ENCODE results near the gene HSPB9. TPM values are rescaled to one million over a fixed set of nuclear protein-coding genes. Genes with fewer than 3 reads are reported as not detected.
A peak's percentile ranks its signal among the peaks of the same experiment; 100 is the strongest.

HSPB9 gene
- total RNA-seq, 1 experiment from 2014 or later: not detected

- no peaks in the 10 kb centered on the region for H3K27me3 ChIP-seq (ENCODE audit: insufficient read depth, low read depth)
- peaks cover 10% of the 10 kb centered on the region; the same call in 1 of the 2 replicates for H3F3A ChIP-seq (ENCODE audit: insufficient read depth, low read depth)
- no peaks in the 10 kb centered on the region for H3K9me2 ChIP-seq (ENCODE audit: insufficient read depth)
- H3K27ac ChIP-seq: no peak within 1 kb of the TSS
- ChIA-PET CTCF (interaction anchor here (0.7 kb wide), 1 partner anchor 149 kb away, joined by 4 read pairs; no protein-coding TSS in a partner anchor), POLR2A (ENCODE audit: unreplicated experiment) (interaction anchor here (0.5 to 1.1 kb wide), 3 partner anchors 147 to 406 kb away, joined by 3 to 5 read pairs (median 3); partner anchors contain the start of gene KLHL11)
- H3K9me3 ChIP-seq (ENCODE audit: insufficient read depth, low read depth): no peaks in the 10 kb centered on the region
- peak; percentile 64 to 65 for DNase-seq
- no peaks in the 10 kb centered on the region for H3K79me2 ChIP-seq (ENCODE audit: low read depth)
- intact Hi-C loops (cut with micrococcal nuclease; ENCODE audit: unreplicated experiment): no loop called here
- H3K36me3 ChIP-seq (ENCODE audit: low read depth): no peaks in the 10 kb centered on the region
- 0 out of 2 replicates have a peak, but pooled peaks cover 3% of the 10 kb centered on the region for H4K20me1 ChIP-seq (ENCODE audit: insufficient read depth)
- TF ChIP-seq CTCF (conservative IDR thresholded peaks at IDR 0.05) (no peak), EZH2 (IDR thresholded peaks at IDR 0.05; ENCODE audit: low read depth) (no peak)
- H3K4me1 ChIP-seq (replicated peaks; ENCODE audit: insufficient read depth): no peaks in the 10 kb centered on the region
- BruUV-seq (replicated peaks): no TSS peak
- H2AFZ ChIP-seq: no peak within 1 kb of the TSS
- peak within 1 kb of the TSS; percentile 47 for H3K4me2 ChIP-seq
- peak within 1 kb of the TSS; percentile 18; the same call in 1 of the 2 replicates for H3K4me3 ChIP-seq
These were observed 9.9 kb upstream of the HSPB9 start, which contains the start of gene DHX58 for GRCh38 chr17:42112552-42113176. Gene DHX58 (minus strand): TSS chr17:42112714. CDS start chr17:42111892, 822 bp downstream.

GRCh38 chr17:42113293-42114069 lies 9.1 kb upstream of the HSPB9 start:
- POLR2A ChIA-PET (ENCODE audit: unreplicated experiment): interaction anchor here (0.5 kb wide), 1 partner anchor 406 kb away, joined by 5 read pairs; no protein-coding TSS in a partner anchor
- Histone ChIP-seq H2AFZ (no peak overlapping the region), H3K27ac (no peak overlapping the region), H3K9me3 (ENCODE audit: insufficient read depth, low read depth) (no peaks in the 10 kb centered on the region), H3K36me3 (ENCODE audit: low read depth) (no peaks in the 10 kb centered on the region), H3K4me1 (replicated peaks; ENCODE audit: insufficient read depth) (no peaks in the 10 kb centered on the region), H3K4me3 (no peak overlapping the region), H3K79me2 (ENCODE audit: low read depth) (no peaks in the 10 kb centered on the region), H3K9me2 (ENCODE audit: insufficient read depth) (no peaks in the 10 kb centered on the region), H3F3A (ENCODE audit: insufficient read depth, low read depth) (peaks cover 10% of the 10 kb centered on the region; the same call in 1 of the 2 replicates), H3K27me3 (ENCODE audit: insufficient read depth, low read depth) (no peaks in the 10 kb centered on the region), H3K4me2 (no peak overlapping the region), H4K20me1 (ENCODE audit: insufficient read depth) (0 out of 2 replicates have a peak, but pooled peaks cover 3% of the 10 kb centered on the region)
- TF ChIP-seq CTCF (conservative IDR thresholded peaks at IDR 0.05) (no peak), EZH2 (IDR thresholded peaks at IDR 0.05; ENCODE audit: low read depth) (no peak)
- DNase-seq: no peak
- intact Hi-C loops (cut with micrococcal nuclease; ENCODE audit: unreplicated experiment): no loop called here
- no TSS peak for BruUV-seq (replicated peaks)
- CTCF ChIA-PET: interaction anchor here (0.6 kb wide), 1 partner anchor 13 kb away, joined by 4 read pairs; no protein-coding TSS in a partner anchor

GRCh38 chr17:42114118-42114517 lies 8.5 kb upstream of the HSPB9 start:
- H2AFZ ChIP-seq: no peak overlapping the region
- H3K27ac ChIP-seq: no peak overlapping the region
- H3K4me2 ChIP-seq: no peak overlapping the region
- POLR2A ChIA-PET (ENCODE audit: unreplicated experiment): no interaction called here
- H3K4me1 ChIP-seq (replicated peaks; ENCODE audit: insufficient read depth): no peaks in the 10 kb centered on the region
- intact Hi-C loops (cut with micrococcal nuclease; ENCODE audit: unreplicated experiment): no loop called here
- no peaks in the 10 kb centered on the region for H3K9me2 ChIP-seq (ENCODE audit: insufficient read depth)
- H3K79me2 ChIP-seq (ENCODE audit: low read depth): no peaks in the 10 kb centered on the region
- H4K20me1 ChIP-seq (ENCODE audit: insufficient read depth): 0 out of 2 replicates have a peak, but pooled peaks cover 3% of the 10 kb centered on the region
- BruUV-seq (replicated peaks): no TSS peak
- H3K36me3 ChIP-seq (ENCODE audit: low read depth): no peaks in the 10 kb centered on the region
- H3K9me3 ChIP-seq (ENCODE audit: insufficient read depth, low read depth): no peaks in the 10 kb centered on the region
- peaks cover 10% of the 10 kb centered on the region; the same call in 1 of the 2 replicates for H3F3A ChIP-seq (ENCODE audit: insufficient read depth, low read depth)
- H3K4me3 ChIP-seq: no peak overlapping the region
- CTCF ChIA-PET: no interaction called here
- H3K27me3 ChIP-seq (ENCODE audit: insufficient read depth, low read depth): no peaks in the 10 kb centered on the region
- no peak for DNase-seq
- no peak for TF ChIP-seq CTCF (conservative IDR thresholded peaks at IDR 0.05)
- no peak for TF ChIP-seq EZH2 (IDR thresholded peaks at IDR 0.05; ENCODE audit: low read depth)

All from PC-9 (cell line).